IPS-20b (cell line): ENCODE results near the gene MACROD2.

ENCODE experiments used
- H3K27ac ChIP-seq: one replicate; pipeline ENCODE4 v1.5.1; 2013; ENCODE audit warnings: low read length
- H3K27me3 ChIP-seq: 2 replicates; pipeline ENCODE4 v1.6.1; 2013; ENCODE audit warnings: mild to moderate bottlenecking, low read length, inconsistent platforms; ENCODE audit not compliant: insufficient read depth
- H3K36me3 ChIP-seq: 2 replicates; pipeline ENCODE4 v1.6.1; 2013; ENCODE audit warnings: low read depth, mild to moderate bottlenecking, inconsistent platforms, low read length, moderate library complexity; ENCODE audit not compliant: insufficient read depth
- H3K4me1 ChIP-seq: 2 replicates; pipeline ENCODE4 v1.6.1; 2013; ENCODE audit warnings: mild to moderate bottlenecking, control low read depth, inconsistent platforms, low read length, moderate library complexity; ENCODE audit not compliant: insufficient read depth
- H3K4me3 ChIP-seq: 2 replicates; pipeline ENCODE4 v1.5.1; 2013; ENCODE audit warnings: mild to moderate bottlenecking, low read length, inconsistent platforms
- H3K9ac ChIP-seq: 2 replicates; pipeline ENCODE4 v1.6.1; 2013; ENCODE audit warnings: low read depth, mild to moderate bottlenecking, inconsistent platforms, low read length, moderate library complexity
- H3K9me3 ChIP-seq: 2 replicates; pipeline ENCODE4 v1.6.1; 2013; ENCODE audit warnings: mild to moderate bottlenecking, low read depth, low read length, inconsistent platforms; ENCODE audit not compliant: insufficient read depth

MACROD2 gene

GRCh38 chr20:15220009-15220656 is 1224.8 kb downstream of the MACROD2 start:
- no peaks in the 10 kb centered on the region for H3K36me3 ChIP-seq
- no peak overlapping the region for H3K27ac ChIP-seq
- no peak overlapping the region for H3K9ac ChIP-seq
- H3K9me3 ChIP-seq: no peaks in the 10 kb centered on the region
- peaks cover 27% of the 10 kb centered on the region for H3K4me1 ChIP-seq
- no peak overlapping the region for H3K4me3 ChIP-seq
- no peaks in the 10 kb centered on the region for H3K27me3 ChIP-seq

GRCh38 chr20:15220778-15221565 is 1225.7 kb downstream of the MACROD2 start:
- no peaks in the 10 kb centered on the region for H3K27me3 ChIP-seq
- H3K4me3 ChIP-seq: peak overlapping the region; percentile 18; the same call in 1 of the 2 replicates
- H3K9ac ChIP-seq: no peak overlapping the region
- no peaks in the 10 kb centered on the region for H3K36me3 ChIP-seq
- peaks cover 27% of the 10 kb centered on the region for H3K4me1 ChIP-seq
- no peak overlapping the region for H3K27ac ChIP-seq
- H3K9me3 ChIP-seq: no peaks in the 10 kb centered on the region

GRCh38 chr20:15222502-15223330 is 1227.4 kb downstream of the MACROD2 start:
- Histone ChIP-seq H3K4me1 (peaks cover 27% of the 10 kb centered on the region), H3K4me3 (no peak overlapping the region), H3K27ac (no peak overlapping the region), H3K9ac (peak overlapping the region; percentile 22; the same call in 1 of the 2 replicates), H3K27me3 (no peaks in the 10 kb centered on the region), H3K36me3 (no peaks in the 10 kb centered on the region), H3K9me3 (no peaks in the 10 kb centered on the region)

- Histone ChIP-seq H3K27ac (no peak overlapping the region), H3K4me1 (peaks cover 27% of the 10 kb centered on the region), H3K9me3 (no peaks in the 10 kb centered on the region), H3K9ac (no peak overlapping the region), H3K4me3 (no peak overlapping the region), H3K27me3 (no peaks in the 10 kb centered on the region), H3K36me3 (no peaks in the 10 kb centered on the region)
Measured at GRCh38 chr20:15224199-15224598, 1228.9 kb downstream of the MACROD2 start.

- no peaks in the 10 kb centered on the region for H3K27me3 ChIP-seq
- H3K9me3 ChIP-seq: no peaks in the 10 kb centered on the region
- H3K36me3 ChIP-seq: no peaks in the 10 kb centered on the region
- no peak overlapping the region for H3K27ac ChIP-seq
- H3K4me3 ChIP-seq: no peak overlapping the region
- H3K4me1 ChIP-seq: peaks cover 9% of the 10 kb centered on the region
- H3K9ac ChIP-seq: no peak overlapping the region
Measured at GRCh38 chr20:15227102-15227501, 1231.8 kb downstream of the MACROD2 start.

GRCh38 chr20:15232243-15232642 is 1236.9 kb downstream of the MACROD2 start:
- Histone ChIP-seq H3K36me3 (no peaks in the 10 kb centered on the region), H3K9ac (no peak overlapping the region), H3K4me3 (no peak overlapping the region), H3K4me1 (no peaks in the 10 kb centered on the region), H3K27me3 (no peaks in the 10 kb centered on the region), H3K9me3 (no peaks in the 10 kb centered on the region), H3K27ac (no peak overlapping the region)

- Histone ChIP-seq H3K4me1 (no peaks in the 10 kb centered on the region), H3K9me3 (no peaks in the 10 kb centered on the region), H3K9ac (no peak overlapping the region), H3K27me3 (no peaks in the 10 kb centered on the region), H3K4me3 (no peak overlapping the region), H3K36me3 (no peaks in the 10 kb centered on the region), H3K27ac (no peak overlapping the region)
Measured at GRCh38 chr20:15235471-15236198, 1240.3 kb downstream of the MACROD2 start.

- H3K27me3 ChIP-seq: no peaks in the 10 kb centered on the region
- H3K36me3 ChIP-seq: no peaks in the 10 kb centered on the region
- H3K4me3 ChIP-seq: no peak overlapping the region
- no peaks in the 10 kb centered on the region for H3K9me3 ChIP-seq
- no peaks in the 10 kb centered on the region for H3K4me1 ChIP-seq
- no peak overlapping the region for H3K9ac ChIP-seq
- no peak overlapping the region for H3K27ac ChIP-seq
Measured at GRCh38 chr20:15236812-15237211, 1241.5 kb downstream of the MACROD2 start.

- H3K4me3 ChIP-seq: no peak overlapping the region
- H3K4me1 ChIP-seq: no peaks in the 10 kb centered on the region
- H3K27ac ChIP-seq: no peak overlapping the region
- H3K9me3 ChIP-seq: no peaks in the 10 kb centered on the region
- no peak overlapping the region for H3K9ac ChIP-seq
- no peaks in the 10 kb centered on the region for H3K27me3 ChIP-seq
- H3K36me3 ChIP-seq: no peaks in the 10 kb centered on the region
Measured at GRCh38 chr20:15239542-15240206, 1244.4 kb downstream of the MACROD2 start.

GRCh38 chr20:15240801-15241200 is 1245.5 kb downstream of the MACROD2 start:
- Histone ChIP-seq H3K27me3 (no peaks in the 10 kb centered on the region), H3K4me1 (no peaks in the 10 kb centered on the region), H3K4me3 (no peak overlapping the region), H3K9me3 (no peaks in the 10 kb centered on the region), H3K27ac (no peak overlapping the region), H3K36me3 (no peaks in the 10 kb centered on the region), H3K9ac (no peak overlapping the region)

GRCh38 chr20:15241681-15242080 is 1246.4 kb downstream of the MACROD2 start:
- Histone ChIP-seq H3K4me3 (no peak overlapping the region), H3K27ac (no peak overlapping the region), H3K4me1 (no peaks in the 10 kb centered on the region), H3K36me3 (no peaks in the 10 kb centered on the region), H3K9ac (no peak overlapping the region), H3K9me3 (no peaks in the 10 kb centered on the region), H3K27me3 (no peaks in the 10 kb centered on the region)
